SU-DHL-6 (cell line): ENCODE results near the gene TOP1.

Experiments used
- H2AFZ ChIP-seq: fragments of 200-600 bp; sonication (generic); 2 replicates; pipeline ENCODE4 v1.6.1; 2014; ENCODE audit warnings: low read depth, mild to moderate bottlenecking, moderate library complexity, mixed read lengths, antibody characterized with exemption, low read length; ENCODE audit not compliant: severe bottlenecking
- H3F3A ChIP-seq: fragments of 200-600 bp; shearing (Covaris generic); 2 replicates; pipeline ENCODE4 v1.6.0; 2016; ENCODE audit warnings: antibody characterized with exemption, mild to moderate bottlenecking; ENCODE audit not compliant: insufficient read depth
- H3K27ac ChIP-seq: fragments of 200-600 bp; sonication (generic); 2 replicates; pipeline ENCODE4 v1.5.1; 2016; ENCODE audit warnings: low read depth, mild to moderate bottlenecking, low read length, moderate library complexity, mixed read lengths
- H3K27me3 ChIP-seq: fragments of 200-600 bp; sonication (generic), shearing (Covaris generic); 2 replicates; pipeline ENCODE4 v1.6.0; 2014; ENCODE audit warnings: mild to moderate bottlenecking, low read length
- H3K36me3 ChIP-seq: fragments of 200-600 bp; sonication (generic); 2 replicates; pipeline ENCODE4 v1.6.1; 2014; ENCODE audit warnings: mild to moderate bottlenecking, low read length, mixed read lengths
- H3K4me2 ChIP-seq: fragments of 300-600, 200-600 bp; shearing (Covaris generic), sonication (generic); 2 replicates; pipeline ENCODE4 v1.6.0; 2014; ENCODE audit warnings: low read length, low read depth, mild to moderate bottlenecking; ENCODE audit not compliant: poor library complexity, severe bottlenecking
- H3K4me3 ChIP-seq: fragments of 200-600 bp; sonication (generic); 2 replicates; pipeline ENCODE4 v1.5.1; 2014; ENCODE audit warnings: antibody characterized with exemption, low read length, mild to moderate bottlenecking, mixed read lengths; ENCODE audit not compliant: insufficient read depth, poor library complexity, severe bottlenecking
- H3K79me2 ChIP-seq: fragments of 200-600 bp; sonication (generic); 2 replicates; pipeline ENCODE4 v1.6.1; 2014; ENCODE audit warnings: mild to moderate bottlenecking, low read length, moderate library complexity; ENCODE audit not compliant: insufficient read depth
- H3K9ac ChIP-seq: fragments of 200-600 bp; sonication (generic); 2 replicates; pipeline ENCODE4 v1.7.0; 2014; ENCODE audit warnings: mild to moderate bottlenecking, low read length
- H3K9me2 ChIP-seq: fragments of 200-600 bp; sonication (generic); replicated peaks from 2 replicates; pipeline ENCODE4 v1.6.1; 2014; ENCODE audit warnings: low read length; ENCODE audit not compliant: insufficient read depth
- H3K9me3 ChIP-seq: fragments of 200-600 bp; sonication (generic); 2 replicates; pipeline ENCODE4 v1.6.1; 2014; ENCODE audit warnings: low read length, mixed read lengths; ENCODE audit not compliant: insufficient read depth
- H4K20me1 ChIP-seq: fragments of 200-600 bp; sonication (generic); 2 replicates; pipeline ENCODE4 v1.6.1; 2014; ENCODE audit warnings: low read depth, mild to moderate bottlenecking, antibody characterized with exemption, low read length, moderate library complexity, mixed read lengths
- CTCF ChIP-seq: fragments of 200-600 bp; sonication (generic); IDR thresholded peaks from one replicate; pipeline ENCODE4 v1.5.1; 2017; ENCODE audit warnings: antibody characterized with exemption, mild to moderate bottlenecking, low read length, moderate library complexity; ENCODE audit not compliant: insufficient read depth, poor library complexity, severe bottlenecking
- EZH2phosphoT487 ChIP-seq: fragments of 200-600 bp; sonication (generic), shearing (Covaris generic); conservative IDR thresholded peaks from 2 replicates; pipeline ENCODE4 v1.6.1; 2018; ENCODE audit warnings: mild to moderate bottlenecking, antibody characterized with exemption, low read length, moderate library complexity, mixed read lengths

Gene TOP1

DNA sequence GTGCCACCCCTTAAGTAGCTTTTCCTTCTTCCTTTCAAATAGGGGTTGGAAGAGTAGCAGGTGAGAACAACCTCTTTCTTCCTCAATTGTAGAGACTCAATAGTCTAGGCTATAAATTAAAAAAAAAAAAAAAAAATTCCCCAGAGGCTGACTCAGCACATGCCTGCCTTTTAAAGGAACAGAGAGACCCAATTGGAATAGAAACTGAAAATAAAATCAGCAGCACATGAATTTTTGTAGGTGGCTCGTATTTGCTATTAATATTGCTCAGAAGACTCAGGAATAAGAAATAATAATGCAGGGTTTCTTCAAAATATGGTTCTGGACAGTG, 19.3 kb downstream of the TOP1 start:
- Histone ChIP-seq H3F3A (peaks cover 15% of the 10 kb centered on the region; the same call in 1 of the 2 replicates), H3K27ac (peak overlapping the region; percentile 24), H4K20me1 (no peaks in the 10 kb centered on the region; the same call in 1 of the 2 replicates), H3K27me3 (no peaks in the 10 kb centered on the region), H2AFZ (no peak overlapping the region), H3K9me3 (no peaks in the 10 kb centered on the region), H3K4me2 (peak overlapping the region; percentile 43), H3K9me2 (no peaks in the 10 kb centered on the region), H3K36me3 (no peaks in the 10 kb centered on the region), H3K4me3 (peak overlapping the region; percentile 24), H3K79me2 (peaks cover 100% of the 10 kb centered on the region), H3K9ac (no peak overlapping the region)
- no peak for TF ChIP-seq CTCF
- no peak for TF ChIP-seq EZH2phosphoT487

- no peaks in the 10 kb centered on the region for H3K9me3 ChIP-seq
- peak overlapping the region; percentile 43 for H3K4me2 ChIP-seq
- peak overlapping the region; percentile 24 for H3K27ac ChIP-seq
- H3K4me3 ChIP-seq, result no peak overlapping the region
- H3K79me2 ChIP-seq, result peaks cover 100% of the 10 kb centered on the region
- H3K9ac ChIP-seq, result no peak overlapping the region
- H2AFZ ChIP-seq, result no peak overlapping the region
- no peaks in the 10 kb centered on the region; the same call in 1 of the 2 replicates for H4K20me1 ChIP-seq
- H3K27me3 ChIP-seq, result no peaks in the 10 kb centered on the region
- H3K36me3 ChIP-seq, result no peaks in the 10 kb centered on the region
- H3F3A ChIP-seq, result peaks cover 15% of the 10 kb centered on the region; the same call in 1 of the 2 replicates
- no peak for TF ChIP-seq CTCF
- TF ChIP-seq EZH2phosphoT487, result no peak
- H3K9me2 ChIP-seq, result no peaks in the 10 kb centered on the region
Observed at GRCh38 chr20:41048461-41049301, 20.1 kb downstream of the TOP1 start.

GRCh38 chr20:41049451-41049850, 20.8 kb downstream of the TOP1 start:
- H3K36me3 ChIP-seq, result no peaks in the 10 kb centered on the region
- H3K9me3 ChIP-seq, result no peaks in the 10 kb centered on the region
- peak overlapping the region; percentile 43 for H3K4me2 ChIP-seq
- H2AFZ ChIP-seq, result no peak overlapping the region
- no peak overlapping the region for H3K4me3 ChIP-seq
- no peak overlapping the region for H3K9ac ChIP-seq
- peak overlapping the region; percentile 24; the same call in 1 of the 2 replicates for H3K27ac ChIP-seq
- H3K27me3 ChIP-seq, result no peaks in the 10 kb centered on the region
- H4K20me1 ChIP-seq, result no peaks in the 10 kb centered on the region; the same call in 1 of the 2 replicates
- H3K79me2 ChIP-seq, result peaks cover 100% of the 10 kb centered on the region
- no peak for TF ChIP-seq EZH2phosphoT487
- H3F3A ChIP-seq, result peaks cover 15% of the 10 kb centered on the region; the same call in 1 of the 2 replicates
- no peaks in the 10 kb centered on the region for H3K9me2 ChIP-seq

DNA sequence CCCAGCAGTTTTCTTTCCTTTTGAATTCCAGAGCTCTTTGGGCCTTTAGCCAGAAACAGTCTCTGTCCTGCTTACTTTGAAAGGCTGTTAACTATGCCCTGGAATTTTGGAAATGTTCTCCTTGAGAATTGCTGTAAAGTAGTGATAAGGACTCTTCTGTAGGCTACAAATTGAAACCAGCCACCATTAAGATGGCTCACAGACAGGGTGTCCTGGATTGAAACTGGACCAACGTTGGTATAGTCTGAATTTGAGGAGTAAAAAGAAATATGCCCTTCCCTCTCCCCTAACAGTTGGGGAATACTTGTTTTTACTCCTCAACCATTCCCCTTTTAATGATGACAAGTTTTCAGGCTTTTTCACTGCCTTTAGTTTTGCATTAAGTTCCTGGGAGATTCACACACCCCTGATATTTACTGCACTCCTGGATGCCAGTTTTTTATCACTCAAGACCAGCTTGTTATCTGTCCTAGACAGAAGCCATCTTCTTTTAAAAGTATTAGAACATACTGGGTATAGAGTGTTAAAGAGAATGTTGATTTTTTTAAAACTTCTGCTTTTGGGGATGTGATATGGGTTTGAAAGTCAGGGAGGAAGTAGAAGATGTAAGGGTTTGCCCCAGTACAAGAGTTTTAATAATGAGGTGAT, 21.9 kb downstream of the TOP1 start:
- H2AFZ ChIP-seq, result no peak overlapping the region
- H3K9me2 ChIP-seq, result no peaks in the 10 kb centered on the region
- H3F3A ChIP-seq, result peaks cover 16% of the 10 kb centered on the region; the same call in 1 of the 2 replicates
- TF ChIP-seq EZH2phosphoT487 (no peak), CTCF (no peak)
- H4K20me1 ChIP-seq, result no peaks in the 10 kb centered on the region; the same call in 1 of the 2 replicates
- no peaks in the 10 kb centered on the region for H3K36me3 ChIP-seq
- no peak overlapping the region for H3K4me3 ChIP-seq
- peak overlapping the region; percentile 3 for H3K4me2 ChIP-seq
- no peaks in the 10 kb centered on the region for H3K9me3 ChIP-seq
- H3K9ac ChIP-seq, result no peak overlapping the region
- H3K79me2 ChIP-seq, result peaks cover 100% of the 10 kb centered on the region
- peak overlapping the region; percentile 39 for H3K27ac ChIP-seq
- H3K27me3 ChIP-seq, result no peaks in the 10 kb centered on the region
